Measurements from ENCODE around the gene FBL.

FBL gene

GRCh38 chr19:39840492-39840891 is 5.7 kb downstream of the FBL start:
- peaks cover 30 to 51% (median 44%) of the 10 kb centered on the region in 3 donors for H3K36me3 ChIP-seq
- H3K4me1 ChIP-seq = peaks cover 0 to 45% (median 24%) of the 10 kb centered on the region in 4 donors

GRCh38 chr19:39839678-39840327 is 6.4 kb downstream of the FBL start:
- no peak overlapping the region for H3K27ac ChIP-seq
- intact Hi-C loops (cut with DNase I; ENCODE audit: low total_unique reads) = loop anchor here (5.0 kb wide), 1 partner anchor 48 kb away; no protein-coding TSS in a partner anchor
- TF ChIP-seq CTCF (IDR thresholded peaks at IDR 0.05) = no peak
- no peak overlapping the region for H3K4me3 ChIP-seq
- no peak for DNase-seq
- no peaks in the 10 kb centered on the region for H3K27me3 ChIP-seq
- no peaks in the 10 kb centered on the region for H3K9me3 ChIP-seq
- H3K4me1 ChIP-seq = peaks cover 0 to 38% (median 18%) of the 10 kb centered on the region in 4 donors
- peaks cover 33 to 57% (median 51%) of the 10 kb centered on the region in 3 donors for H3K36me3 ChIP-seq

More at GRCh38 chr19:39840492-39840891, 5.7 kb downstream of the FBL start:
- intact Hi-C loops (cut with DNase I; ENCODE audit: low total_unique reads) = loop anchor here (5.0 kb wide), 1 partner anchor 48 kb away; no protein-coding TSS in a partner anchor
- no peak for TF ChIP-seq CTCF (IDR thresholded peaks at IDR 0.05)
- Histone ChIP-seq H3K27me3 (no peaks in the 10 kb centered on the region), H3K9me3 (no peaks in the 10 kb centered on the region), H3K4me3 (no peak overlapping the region), H3K27ac (no peak overlapping the region)
- DNase-seq = no peak

GRCh38 chr19:39838569-39838968 is 7.6 kb downstream of the FBL start:
- no peaks in the 10 kb centered on the region for H3K9me3 ChIP-seq
- intact Hi-C loops (cut with DNase I; ENCODE audit: low total_unique reads) = no loop called here
- H3K4me3 ChIP-seq = no peak overlapping the region
- H3K27ac ChIP-seq = no peak overlapping the region
- H3K27me3 ChIP-seq = no peaks in the 10 kb centered on the region
- no peak for DNase-seq
- H3K36me3 ChIP-seq = peaks cover 33 to 57% (median 52%) of the 10 kb centered on the region in 3 donors
- H3K4me1 ChIP-seq = peaks cover 0 to 31% (median 9%) of the 10 kb centered on the region in 4 donors
- TF ChIP-seq CTCF (IDR thresholded peaks at IDR 0.05) = no peak

- intact Hi-C loops (cut with DNase I; ENCODE audit: low total_unique reads) = no loop called here
- Histone ChIP-seq H3K27ac (no peak overlapping the region), H3K36me3 (peaks cover 33 to 57% (median 52%) of the 10 kb centered on the region in 3 donors)
Observed at GRCh38 chr19:39837978-39838377, 8.2 kb downstream of the FBL start.

GRCh38 chr19:39834287-39834841 is 11.8 kb downstream of the FBL start:
- no peaks in the 10 kb centered on the region for H3K27me3 ChIP-seq
- DNase-seq = no peak
- no peak for TF ChIP-seq CTCF (IDR thresholded peaks at IDR 0.05)
- peak overlapping the region; percentile 91 to 92 for H3K27ac ChIP-seq
- no peaks in the 10 kb centered on the region for H3K9me3 ChIP-seq
- peaks cover 0 to 21% (median 18%) of the 10 kb centered on the region in 4 donors for H3K4me1 ChIP-seq
- H3K4me3 ChIP-seq = peak overlapping the region; percentile 88 to 90
- intact Hi-C loops (cut with DNase I; ENCODE audit: low total_unique reads) = no loop called here
- H3K36me3 ChIP-seq = peaks cover 45 to 73% (median 62%) of the 10 kb centered on the region in 3 donors

More at GRCh38 chr19:39837978-39838377, 8.2 kb downstream of the FBL start:
- Histone ChIP-seq H3K4me1 (peaks cover 0 to 28% (median 11%) of the 10 kb centered on the region in 4 donors), H3K27me3 (no peaks in the 10 kb centered on the region), H3K4me3 (no peak overlapping the region), H3K9me3 (no peaks in the 10 kb centered on the region)
- no peak for TF ChIP-seq CTCF (IDR thresholded peaks at IDR 0.05)
- DNase-seq = no peak

All from tibial artery (tissue), 4 donors.